Measurements from ENCODE around the gene C1orf35.

Gene C1orf35

DNA sequence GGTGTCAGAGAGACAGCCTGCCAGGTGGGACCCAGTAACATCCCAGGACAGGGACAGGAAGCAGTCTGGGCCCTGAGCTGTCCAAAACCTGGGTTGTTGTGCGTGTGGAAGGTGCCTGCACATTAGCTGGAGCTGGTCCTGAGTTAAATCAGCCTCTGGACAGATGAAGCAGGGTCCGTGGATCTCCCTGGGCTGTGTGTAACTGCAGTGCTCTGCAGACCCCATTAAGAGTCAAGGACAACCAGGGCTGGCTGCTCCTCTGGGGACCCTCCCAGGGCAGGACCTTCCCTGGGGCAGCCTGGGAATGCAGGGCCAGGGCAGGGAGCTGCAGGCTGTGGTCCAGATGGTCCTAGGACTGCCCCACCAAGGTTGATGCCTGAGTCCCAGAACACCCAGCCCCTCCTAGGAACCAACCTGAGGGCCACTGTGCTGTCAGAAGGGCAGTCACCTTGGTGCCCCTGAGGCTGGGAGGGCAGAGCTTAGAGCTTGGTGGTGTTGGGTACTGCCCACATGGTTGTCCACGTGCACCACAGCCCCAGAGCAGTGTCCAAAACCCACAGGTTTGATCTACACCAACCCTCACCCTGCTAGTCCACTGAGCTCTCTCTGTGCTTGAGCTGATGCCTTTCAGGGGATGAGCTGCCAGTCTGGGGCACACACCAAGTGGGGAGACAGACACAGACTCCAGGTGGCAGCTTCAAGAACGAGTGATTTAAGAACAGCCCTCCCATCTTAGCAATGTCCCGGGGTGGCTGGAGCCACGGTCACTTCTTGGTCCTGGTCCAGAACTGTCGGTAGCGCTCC, 3.1 kb upstream of the C1orf35 start:
- in situ Hi-C loops (cut with MboI; ENCODE audit: low sequenced_read_pairs, unreplicated experiment), result no loop called here

GRCh38 chr1:228105270-228105995, 2.3 kb upstream of the C1orf35 start:
- in situ Hi-C loops (cut with MboI; ENCODE audit: low sequenced_read_pairs, unreplicated experiment), result no loop called here
- TF ChIP-seq, protein P1, sequence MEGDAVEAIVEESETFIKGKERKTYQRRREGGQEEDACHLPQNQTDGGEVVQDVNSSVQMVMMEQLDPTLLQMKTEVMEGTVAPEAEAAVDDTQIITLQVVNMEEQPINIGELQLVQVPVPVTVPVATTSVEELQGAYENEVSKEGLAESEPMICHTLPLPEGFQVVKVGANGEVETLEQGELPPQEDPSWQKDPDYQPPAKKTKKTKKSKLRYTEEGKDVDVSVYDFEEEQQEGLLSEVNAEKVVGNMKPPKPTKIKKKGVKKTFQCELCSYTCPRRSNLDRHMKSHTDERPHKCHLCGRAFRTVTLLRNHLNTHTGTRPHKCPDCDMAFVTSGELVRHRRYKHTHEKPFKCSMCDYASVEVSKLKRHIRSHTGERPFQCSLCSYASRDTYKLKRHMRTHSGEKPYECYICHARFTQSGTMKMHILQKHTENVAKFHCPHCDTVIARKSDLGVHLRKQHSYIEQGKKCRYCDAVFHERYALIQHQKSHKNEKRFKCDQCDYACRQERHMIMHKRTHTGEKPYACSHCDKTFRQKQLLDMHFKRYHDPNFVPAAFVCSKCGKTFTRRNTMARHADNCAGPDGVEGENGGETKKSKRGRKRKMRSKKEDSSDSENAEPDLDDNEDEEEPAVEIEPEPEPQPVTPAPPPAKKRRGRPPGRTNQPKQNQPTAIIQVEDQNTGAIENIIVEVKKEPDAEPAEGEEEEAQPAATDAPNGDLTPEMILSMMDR (IDR thresholded peaks at IDR 0.05; ENCODE audit: borderline replicate concordance, control extremely low read depth, extremely low read depth, insufficient read depth, missing control alignments), result no peak
- no peak for DNase-seq (ENCODE audit: low spot score)

More for the DNA sequence above, 3.1 kb upstream of the C1orf35 start:
- no peak for DNase-seq (ENCODE audit: low spot score)
- TF ChIP-seq, protein P1 (IDR thresholded peaks at IDR 0.05; ENCODE audit: borderline replicate concordance, control extremely low read depth, extremely low read depth, insufficient read depth, missing control alignments), result no peak

GRCh38 chr1:228104526-228105269, 1.6 kb upstream of the C1orf35 start:
- TF ChIP-seq, protein P1 (IDR thresholded peaks at IDR 0.05; ENCODE audit: borderline replicate concordance, control extremely low read depth, extremely low read depth, insufficient read depth, missing control alignments), result no peak
- no peak for DNase-seq (ENCODE audit: low spot score)
- in situ Hi-C loops (cut with MboI; ENCODE audit: low sequenced_read_pairs, unreplicated experiment), result no loop called here

DNA sequence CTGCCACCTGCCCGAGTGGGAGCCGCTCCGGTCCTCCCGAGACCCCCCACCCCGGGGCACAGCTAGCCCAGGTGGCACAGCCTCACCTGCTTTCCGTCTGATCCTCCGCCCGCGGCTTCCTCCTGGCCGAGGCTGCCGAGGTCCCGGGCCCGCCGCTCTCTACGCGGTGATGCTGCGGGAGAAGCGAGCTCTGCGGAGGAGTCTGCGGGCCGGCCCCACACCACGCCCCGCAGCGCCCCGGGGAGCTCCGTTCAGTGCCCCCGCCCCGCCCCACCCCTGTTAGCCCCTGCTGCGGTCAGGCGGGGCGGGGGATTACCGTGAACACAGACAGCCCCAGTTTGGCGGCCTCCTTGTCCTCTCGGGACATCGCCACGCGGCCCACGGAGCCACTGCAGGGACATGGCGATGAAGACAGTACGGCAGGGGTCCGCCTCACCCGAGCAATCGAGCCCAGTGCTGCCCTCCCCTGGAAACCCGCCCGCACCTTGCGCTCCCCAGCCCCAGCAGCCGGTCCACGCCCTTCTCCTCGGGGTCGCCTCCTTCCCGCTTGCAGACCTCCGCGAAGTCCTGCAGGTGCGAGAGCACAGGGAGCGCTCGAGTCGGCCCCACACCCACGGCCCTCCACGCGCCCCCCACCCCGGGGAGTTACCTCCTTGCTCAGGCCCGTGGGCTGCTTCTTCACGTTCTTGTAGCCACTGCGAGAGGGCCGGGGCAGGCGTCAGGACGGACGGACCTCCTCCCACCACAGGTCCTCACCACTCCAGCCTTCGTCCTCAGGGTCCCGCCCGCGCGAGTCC, 933 bp downstream of the C1orf35 start:
- in situ Hi-C loops (cut with MboI; ENCODE audit: low sequenced_read_pairs, unreplicated experiment), result no loop called here
- TF ChIP-seq, protein P1 (IDR thresholded peaks at IDR 0.05; ENCODE audit: borderline replicate concordance, control extremely low read depth, extremely low read depth, insufficient read depth, missing control alignments), result peak; percentile 43
- peak; percentile 79 for DNase-seq (ENCODE audit: low spot score)

DNA sequence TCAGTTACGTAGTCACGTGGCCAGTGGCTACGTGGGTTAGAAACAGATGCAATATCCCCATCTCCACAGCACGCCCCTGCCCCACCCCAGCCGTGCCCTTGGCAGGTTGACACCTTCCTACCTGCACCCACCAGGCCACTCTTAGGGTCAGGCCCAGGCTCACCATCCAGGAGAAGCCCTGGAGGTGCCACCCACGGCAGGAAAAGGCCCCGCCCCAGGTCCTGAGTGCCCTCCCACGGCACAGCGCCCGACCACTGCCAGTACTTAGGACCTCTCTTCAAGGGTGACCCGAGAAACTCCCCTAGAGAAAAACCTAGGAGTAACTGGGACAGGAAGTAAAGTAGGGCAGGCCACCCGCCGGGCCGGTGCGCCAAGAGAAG, 1.5 kb downstream of the C1orf35 start:
- DNase-seq (ENCODE audit: low spot score), result no peak
- in situ Hi-C loops (cut with MboI; ENCODE audit: low sequenced_read_pairs, unreplicated experiment), result no loop called here
- TF ChIP-seq, protein P1 (IDR thresholded peaks at IDR 0.05; ENCODE audit: borderline replicate concordance, control extremely low read depth, extremely low read depth, insufficient read depth, missing control alignments), result no peak
